GM12874 (cell line): ENCODE data around the gene HHATL.

ENCODE experiments used
- CTCF ChIP-seq: IDR thresholded peaks from 2 replicates; pipeline ENCODE4 v1.5.1; 2011; ENCODE audit warnings: low read depth, mild to moderate bottlenecking, control low read depth, low read length, moderate library complexity; ENCODE audit not compliant: insufficient read depth

The HHATL gene

GRCh38 chr3:42728668-42729364 lies 26.2 kb upstream of the HHATL start:
- no peak for TF ChIP-seq CTCF

- TF ChIP-seq CTCF = no peak
Measured at GRCh38 chr3:42728056-42728455, 25.5 kb upstream of the HHATL start.

GRCh38 chr3:42725454-42725853 lies 22.9 kb upstream of the HHATL start:
- no peak for TF ChIP-seq CTCF

- no peak for TF ChIP-seq CTCF
Measured at GRCh38 chr3:42723219-42723618, 20.6 kb upstream of the HHATL start.

GRCh38 chr3:42721690-42722089 lies 19.1 kb upstream of the HHATL start:
- TF ChIP-seq CTCF = no peak

- no peak for TF ChIP-seq CTCF
Measured at GRCh38 chr3:42720126-42720525, 17.5 kb upstream of the HHATL start.

GRCh38 chr3:42719002-42719401 lies 16.4 kb upstream of the HHATL start:
- no peak for TF ChIP-seq CTCF
